Eye (tissue), 1 donor: ENCODE data around the gene FNDC11.

Experiments used
- DNase-seq: peaks from one replicate; pipeline ENCODE4 v3.0.0-alpha.2; 2015

FNDC11 gene

DNA sequence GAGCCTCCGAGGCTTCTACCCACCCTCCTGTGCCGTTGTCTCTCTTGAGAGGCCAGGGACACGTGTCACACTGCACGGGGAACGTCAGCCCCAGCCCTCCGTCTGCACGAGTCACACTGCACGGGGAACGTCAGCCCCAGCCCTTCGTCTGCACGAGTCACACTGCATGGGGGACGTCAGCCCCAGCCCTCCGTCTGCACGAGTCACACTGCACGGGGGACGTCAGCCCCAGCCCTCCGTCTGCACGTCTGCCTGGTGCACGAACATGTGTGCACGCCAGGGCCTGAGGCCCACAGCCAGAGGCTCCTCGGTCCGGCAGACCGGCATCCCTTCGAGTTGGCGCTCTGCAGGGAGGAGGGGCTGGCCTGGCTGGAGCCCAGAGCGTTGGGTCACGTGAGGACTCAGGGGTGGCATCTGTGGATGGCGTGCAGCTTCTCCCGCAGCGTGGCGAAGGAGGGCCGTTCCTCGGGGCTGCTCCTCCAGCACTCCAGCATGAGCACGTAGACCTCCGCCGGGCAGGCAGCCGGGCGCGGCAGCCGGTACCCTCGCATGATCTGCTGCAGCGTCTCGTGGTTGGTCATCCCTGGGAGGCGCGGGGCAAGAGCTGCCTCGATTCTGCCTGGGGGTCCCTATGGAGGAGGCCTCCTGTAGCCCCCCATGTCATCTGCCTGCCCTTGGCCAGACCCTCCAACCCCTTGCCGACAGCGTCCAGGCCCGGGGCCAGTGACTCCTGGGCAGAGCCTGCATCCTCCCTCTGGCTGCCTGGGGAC is 13.4 kb upstream of the FNDC11 start:
- DNase-seq = peak; percentile 66

DNA sequence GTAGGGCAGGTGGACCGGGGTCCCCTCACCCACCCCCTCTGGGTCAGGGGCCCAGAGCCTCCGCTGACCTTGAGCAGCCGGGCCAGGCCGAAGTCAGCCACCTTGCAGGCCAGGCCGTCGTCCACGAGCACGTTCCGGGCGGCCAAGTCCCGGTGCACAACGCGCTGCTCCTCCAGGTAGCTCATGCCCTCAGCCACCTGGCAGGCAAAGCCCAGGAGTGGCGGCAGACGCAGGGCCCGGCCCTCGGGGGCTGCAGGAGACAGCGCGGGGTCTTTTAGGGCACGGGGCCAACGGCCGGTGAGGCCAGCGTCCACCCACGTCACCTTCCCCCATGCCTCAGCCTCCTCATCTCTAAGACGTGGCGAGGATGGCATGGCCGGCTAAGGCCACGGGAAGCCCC is 12.6 kb upstream of the FNDC11 start:
- no peak for DNase-seq

DNA sequence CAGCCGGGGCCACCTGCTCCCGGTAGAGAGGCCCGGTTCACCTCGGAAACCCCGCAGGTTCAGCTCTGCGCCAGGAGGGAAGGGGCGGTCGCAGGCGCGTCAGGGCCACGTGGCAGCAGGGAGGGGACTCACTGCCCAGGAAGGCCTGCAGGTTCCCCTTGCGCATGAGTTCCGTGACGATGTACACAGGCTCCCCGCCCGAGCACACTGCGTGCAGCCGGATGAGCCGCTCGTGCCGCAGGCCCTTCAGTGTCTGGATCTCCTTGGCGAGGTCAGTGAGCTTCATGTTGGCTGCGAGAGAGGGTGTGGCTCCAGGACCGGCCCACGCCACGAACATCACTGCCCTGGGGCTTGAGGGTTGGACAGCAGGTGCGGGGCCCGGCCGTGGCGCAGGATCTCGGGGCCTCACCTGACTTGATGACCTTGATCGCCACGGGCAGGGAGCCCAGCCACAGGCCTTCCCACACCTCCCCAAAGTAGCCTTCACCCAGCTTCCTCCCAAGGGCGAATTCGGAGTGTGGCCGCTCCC is 11.9 kb upstream of the FNDC11 start:
- DNase-seq = peak; percentile 0

DNA sequence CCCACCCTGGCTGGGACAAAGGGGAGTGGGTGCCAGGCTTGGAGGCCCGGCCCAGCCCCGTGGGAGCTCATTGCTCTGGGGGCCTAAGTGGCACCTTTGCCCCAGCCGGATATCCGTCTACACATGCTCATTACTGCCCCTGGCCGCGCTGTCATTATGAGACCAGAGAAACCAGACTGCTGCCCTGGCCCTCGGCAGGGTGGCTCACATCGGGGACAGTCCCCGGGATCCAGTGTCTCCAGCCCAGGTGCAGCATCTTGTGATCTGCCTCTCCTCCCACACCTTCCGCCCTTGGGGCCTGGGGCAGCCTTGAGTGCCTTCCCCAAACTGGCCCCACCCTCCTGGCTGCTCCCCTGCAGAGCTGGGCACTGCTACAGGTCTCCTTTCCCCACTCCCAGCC is 11.3 kb upstream of the FNDC11 start:
- DNase-seq = peak; percentile 0

DNA sequence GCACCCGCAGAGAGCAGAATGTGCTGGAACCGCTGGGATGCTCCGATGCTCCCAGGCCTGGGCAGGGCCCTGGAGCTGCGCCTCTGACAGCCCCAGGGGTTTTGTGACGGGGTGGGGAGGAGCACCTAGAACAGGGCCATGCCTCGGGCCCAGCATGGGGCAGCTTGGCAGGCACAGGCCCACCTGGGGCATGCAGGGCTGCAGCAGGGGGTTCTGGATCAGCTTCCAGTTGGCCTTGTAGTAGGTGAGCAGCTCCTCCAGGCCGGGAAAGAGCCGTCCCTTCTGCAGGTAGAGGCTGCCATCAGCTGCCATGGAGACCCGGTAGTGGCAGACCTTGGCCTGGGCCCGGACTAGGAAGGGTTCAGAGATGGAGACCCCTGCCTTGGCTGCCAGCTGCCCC is 10.8 kb upstream of the FNDC11 start:
- DNase-seq = no peak

DNA sequence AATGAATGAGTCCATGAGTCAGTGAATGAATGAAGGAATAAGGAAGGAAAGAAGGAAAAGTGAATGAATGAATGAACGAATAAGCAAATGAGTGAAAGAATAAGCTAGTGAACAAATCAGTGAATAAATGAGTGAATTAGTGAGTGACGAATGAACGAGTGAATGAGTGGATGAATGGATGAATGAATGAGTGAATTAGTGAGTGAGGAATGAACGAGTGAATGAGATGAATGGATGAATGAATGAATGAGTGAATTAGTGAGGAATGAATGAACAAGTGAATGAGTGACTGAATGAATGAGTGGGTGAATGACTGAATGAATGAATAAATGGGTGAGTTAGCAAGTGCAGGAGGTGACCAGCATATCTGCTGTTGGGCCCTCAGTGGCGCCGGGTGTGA is 10.2 kb upstream of the FNDC11 start:
- DNase-seq = no peak

DNA sequence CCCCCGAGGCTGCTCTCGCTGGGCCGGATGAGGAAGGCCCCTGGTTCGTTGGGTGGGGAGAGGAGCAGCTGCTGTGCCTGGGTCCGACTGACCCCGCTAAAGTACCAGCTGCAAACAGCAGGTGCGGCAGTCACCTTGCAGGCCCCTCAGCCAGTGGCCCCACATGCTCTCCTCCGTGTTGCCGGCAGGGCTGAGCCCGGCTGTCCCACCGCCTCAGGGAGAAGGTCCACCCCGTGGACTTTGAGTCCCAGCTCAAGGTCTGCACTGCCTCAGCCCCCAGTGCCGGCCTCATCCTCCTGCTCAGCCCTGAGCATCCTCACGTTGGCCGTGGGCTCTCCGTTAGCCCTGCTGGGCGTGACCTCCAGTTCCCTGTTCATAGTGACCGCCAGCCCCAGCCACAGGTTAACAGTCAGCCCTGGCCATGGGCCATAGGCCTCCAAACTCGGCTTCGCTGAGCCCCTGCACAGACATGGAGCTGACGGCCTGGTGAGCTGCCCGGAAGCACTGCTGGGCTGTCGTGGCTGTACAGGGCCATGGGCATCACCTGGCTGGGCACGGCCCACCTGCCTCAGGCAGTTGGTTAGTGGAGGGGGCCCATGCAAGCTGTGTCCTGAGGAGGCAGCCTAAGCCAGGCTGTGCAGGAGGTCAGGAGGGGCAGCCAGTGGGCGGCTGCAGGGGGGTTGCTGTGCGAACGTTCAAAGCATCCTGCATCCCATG is 9.6 kb upstream of the FNDC11 start:
- DNase-seq = no peak

DNA sequence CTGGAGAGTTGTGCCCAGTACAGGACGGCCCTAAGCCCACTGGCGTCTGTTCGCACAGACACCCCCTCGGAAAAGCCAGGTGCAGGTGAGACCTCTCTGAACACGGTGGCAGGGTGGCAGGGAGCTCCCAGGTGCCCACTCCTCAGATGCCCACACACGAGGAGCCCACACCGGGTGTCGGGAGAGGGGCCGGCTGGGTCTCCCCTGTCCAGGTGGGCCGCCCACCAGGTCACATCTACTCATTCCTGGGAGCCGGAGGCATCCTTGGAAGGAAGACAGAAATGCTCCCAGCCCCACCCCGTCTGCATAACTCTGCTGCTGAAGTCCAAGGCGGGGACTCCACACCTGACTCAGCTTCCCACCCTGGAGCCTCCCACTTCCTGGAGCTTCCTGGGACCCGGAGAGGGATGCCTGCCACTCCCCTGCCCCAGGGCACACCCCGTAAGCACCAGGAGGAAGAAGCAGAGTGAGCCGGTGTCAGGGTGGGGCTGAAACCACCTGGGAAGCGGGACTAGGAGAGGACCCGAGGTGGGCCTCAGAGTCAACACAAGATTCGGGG is 8.9 kb upstream of the FNDC11 start:
- no peak for DNase-seq

DNA sequence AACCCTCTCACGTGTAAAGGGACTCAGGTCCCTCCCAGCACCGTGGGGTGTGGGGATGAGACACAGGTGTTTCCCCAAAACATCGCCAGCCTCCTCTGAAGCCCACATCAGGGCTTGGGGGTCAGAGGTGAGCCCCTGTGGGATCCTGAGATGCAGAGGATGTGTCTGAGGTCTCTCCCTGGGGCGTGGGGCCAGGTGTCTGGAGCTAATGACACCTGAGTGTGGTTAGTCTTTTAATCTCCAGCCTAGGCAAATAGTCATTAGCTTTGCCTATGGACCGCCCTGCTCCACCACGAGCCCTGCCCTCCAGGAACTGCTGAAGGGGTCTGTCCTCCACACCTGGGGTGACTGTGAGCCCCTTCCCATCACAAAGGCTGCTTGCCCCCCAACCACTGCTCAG is 8.1 kb upstream of the FNDC11 start:
- DNase-seq = no peak

DNA sequence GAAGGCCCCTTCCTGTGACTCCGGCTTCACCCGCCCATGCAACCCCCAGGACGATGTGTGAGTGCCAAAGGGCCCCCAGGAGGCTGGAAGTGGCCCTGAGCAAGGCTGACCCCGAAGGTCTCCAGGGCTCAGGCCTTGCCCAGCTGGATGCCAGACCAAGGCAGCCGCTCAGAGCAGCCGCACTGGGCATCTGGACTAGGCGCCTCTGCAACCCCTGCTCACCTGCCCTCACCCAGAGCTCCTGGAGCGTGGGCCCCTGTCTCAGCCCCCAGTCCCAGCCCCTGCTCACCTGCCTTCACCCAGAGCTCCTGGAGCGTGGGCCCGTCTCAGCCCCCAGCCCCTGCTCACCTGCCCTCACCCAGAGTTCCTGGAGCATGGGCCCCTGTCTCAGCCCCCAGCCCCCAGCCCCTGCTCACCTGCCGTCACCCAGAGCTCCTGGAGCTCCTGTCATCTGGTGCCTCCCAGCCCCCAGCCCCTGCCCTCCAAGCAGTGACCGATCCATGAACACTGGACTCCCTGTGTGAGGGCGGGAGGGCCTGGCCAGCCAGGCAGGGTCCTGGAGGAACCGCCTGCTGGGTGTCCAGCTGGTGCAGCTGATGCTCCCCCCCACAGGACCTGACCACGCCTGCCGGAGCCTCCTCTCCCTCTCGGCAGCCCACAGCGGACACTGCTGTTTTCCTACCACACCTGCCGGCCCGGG is 7.6 kb upstream of the FNDC11 start:
- no peak for DNase-seq

DNA sequence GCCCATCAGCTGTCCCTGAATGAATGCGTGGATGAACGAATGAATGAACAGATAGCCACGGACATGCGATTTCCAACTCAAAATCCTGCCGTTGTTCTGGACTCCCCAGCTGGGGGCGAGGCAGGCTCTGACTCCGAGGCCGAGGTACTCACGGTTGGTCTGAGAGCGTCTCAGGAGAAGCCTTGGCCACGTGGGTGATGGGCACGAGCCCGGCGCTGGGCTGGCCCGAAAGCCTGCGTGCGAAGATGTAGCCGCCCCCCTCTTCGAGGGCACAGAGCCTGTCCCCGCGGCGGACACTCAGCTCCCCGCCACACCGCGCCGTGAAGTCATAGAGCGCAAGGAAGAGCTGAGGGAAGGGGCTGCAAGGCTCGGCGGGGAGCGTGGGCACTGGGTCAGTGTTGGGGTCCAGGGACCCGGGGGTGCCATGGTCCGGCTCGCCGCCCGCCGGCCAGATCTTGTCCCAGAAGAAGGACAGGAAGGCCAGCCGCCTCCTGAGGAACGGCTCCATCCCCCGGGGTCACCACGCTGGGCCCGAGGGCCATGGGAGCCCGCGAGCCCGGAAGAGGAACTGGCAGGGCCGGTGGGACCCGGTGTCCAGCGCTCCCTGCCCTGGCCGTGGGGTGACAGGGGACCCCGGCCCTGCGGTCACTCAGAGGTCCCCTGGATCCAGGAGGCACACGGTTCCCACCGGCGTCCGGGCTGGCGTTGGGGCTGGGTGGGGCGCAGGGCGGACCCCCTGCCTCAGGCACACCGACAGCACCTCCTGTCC is 6.8 kb upstream of the FNDC11 start:
- no peak for DNase-seq

DNA sequence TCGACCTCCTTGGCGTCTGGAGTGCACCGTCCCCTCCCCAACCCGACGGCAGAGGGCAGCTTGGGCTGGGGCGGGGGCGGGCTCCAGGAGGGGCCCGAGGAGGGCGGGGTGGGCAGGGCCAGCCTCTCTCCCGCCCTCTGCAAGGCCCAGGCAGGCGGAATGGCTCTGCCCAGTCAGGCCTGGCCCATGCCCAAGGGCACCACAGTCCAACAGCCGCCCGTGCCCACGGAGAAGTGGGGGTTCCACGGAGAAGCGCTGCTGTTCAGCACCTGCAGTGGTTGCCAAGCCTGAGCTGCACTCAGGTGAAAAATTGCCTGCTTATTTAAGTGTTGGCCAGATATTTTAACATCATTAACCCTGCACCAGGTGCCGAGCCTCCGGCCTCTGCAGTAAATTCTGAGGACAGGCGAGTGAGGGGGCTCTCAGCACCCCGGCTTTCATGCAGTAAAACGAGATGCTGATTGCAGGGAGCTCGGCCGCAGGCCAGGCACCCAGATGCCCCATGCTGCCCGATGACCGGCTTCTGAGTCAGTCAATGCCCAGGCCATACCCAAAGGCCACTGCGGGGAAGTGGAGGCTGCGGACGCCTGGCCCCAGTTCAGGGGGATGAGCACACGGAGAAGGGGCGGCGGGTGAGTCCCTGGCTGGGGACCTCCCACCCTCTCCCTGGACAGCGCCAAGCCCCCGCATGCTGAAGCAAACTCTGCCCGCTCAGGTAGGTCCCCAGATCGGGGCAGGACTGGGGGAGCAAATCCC is 6.1 kb upstream of the FNDC11 start, which contains the start of gene SRMS:
TSS of gene SRMS (minus strand) at position 25 of the 756 bp plus-strand sequence. CDS start 286 bp downstream, outside the sequence.
- DNase-seq = no peak

DNA sequence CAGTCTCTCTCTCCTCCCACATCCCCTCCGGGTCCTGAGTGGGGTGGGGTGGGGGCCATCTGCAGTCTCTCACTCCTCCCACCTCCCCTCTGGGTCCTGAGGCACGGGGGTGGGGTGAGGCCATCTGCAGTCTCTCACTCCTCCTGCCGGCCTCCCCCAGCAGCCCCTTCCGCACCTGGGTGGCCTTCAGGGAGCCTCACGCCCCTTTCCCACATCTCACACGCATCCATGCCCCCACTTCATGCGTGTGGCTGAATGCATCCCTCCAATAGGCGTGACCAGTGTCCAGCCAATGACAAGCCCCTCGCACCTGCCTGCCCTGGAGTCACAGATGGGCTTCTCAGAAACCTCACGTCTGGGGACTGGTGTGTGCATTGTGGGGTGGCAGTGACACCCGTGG is 5.4 kb upstream of the FNDC11 start:
- no peak for DNase-seq

DNA sequence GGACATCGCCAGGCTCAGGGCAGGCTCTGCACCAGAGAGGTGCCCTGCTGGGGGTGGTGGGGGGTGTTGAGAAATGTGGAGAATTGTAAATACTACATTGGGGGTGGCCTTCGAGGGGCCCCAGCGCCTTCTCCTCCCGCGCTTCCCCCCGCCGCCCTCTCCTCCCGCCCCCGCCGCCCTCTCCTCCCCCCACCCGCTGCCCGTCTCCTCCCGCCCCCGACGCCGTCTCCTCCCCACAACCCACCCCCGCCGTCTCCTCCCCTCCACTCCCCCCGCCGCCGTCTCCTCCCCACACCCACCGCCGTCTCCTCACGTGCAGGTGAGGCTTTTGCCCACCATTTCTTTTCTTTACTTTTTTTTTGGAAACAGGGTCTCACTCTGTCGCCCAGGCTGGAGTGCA is 4.9 kb upstream of the FNDC11 start:
- DNase-seq = no peak

DNA sequence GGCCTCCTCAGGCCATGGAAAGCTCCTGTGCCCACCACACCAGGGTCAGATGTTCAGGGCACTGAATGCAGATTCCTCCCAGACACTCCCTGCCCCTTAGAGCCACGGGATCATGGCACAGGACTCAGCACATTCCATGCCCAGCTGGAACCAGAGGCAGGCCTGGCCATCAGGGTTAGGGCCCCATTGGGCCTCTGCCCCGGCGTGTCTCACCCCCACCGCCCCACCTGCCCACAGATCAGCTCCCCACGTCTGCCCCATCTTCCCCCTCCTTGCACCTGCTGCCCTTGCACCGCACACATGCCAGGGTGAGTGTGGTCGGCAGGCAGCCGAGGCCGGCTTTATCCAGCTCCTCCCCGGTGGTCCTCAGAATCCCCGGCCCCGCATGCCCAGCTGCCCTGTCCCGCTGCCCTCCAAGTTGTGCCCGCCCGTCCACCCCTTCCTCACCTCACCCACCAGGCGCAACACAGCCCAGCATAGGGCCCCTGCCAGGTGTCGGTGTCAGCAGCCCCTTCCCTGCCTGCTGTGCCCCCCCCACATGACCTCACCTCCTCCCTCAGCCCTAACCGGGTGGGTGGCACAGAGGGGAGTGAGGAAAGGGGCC is 4.2 kb upstream of the FNDC11 start:
- DNase-seq = no peak

DNA sequence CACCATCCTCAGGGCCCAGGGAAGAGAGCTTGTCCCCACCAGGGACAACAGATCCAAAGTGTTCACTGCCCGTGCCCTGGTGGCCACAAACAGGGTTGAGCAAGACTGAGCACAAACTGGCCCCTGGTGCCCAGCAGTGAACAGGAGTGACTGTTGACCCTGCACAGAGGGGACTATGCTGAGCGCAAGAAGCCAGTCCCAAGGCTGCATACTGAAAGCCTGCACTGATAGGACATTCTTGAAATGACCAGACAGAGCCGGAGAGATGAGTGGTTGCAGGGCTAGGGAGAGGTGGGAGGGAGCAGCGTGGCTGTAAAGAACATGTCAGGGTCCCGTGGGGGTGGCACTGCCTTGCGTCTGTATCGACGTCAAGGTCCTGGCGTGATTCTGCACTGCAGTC is 2.9 kb upstream of the FNDC11 start:
- DNase-seq = peak; percentile 58

DNA sequence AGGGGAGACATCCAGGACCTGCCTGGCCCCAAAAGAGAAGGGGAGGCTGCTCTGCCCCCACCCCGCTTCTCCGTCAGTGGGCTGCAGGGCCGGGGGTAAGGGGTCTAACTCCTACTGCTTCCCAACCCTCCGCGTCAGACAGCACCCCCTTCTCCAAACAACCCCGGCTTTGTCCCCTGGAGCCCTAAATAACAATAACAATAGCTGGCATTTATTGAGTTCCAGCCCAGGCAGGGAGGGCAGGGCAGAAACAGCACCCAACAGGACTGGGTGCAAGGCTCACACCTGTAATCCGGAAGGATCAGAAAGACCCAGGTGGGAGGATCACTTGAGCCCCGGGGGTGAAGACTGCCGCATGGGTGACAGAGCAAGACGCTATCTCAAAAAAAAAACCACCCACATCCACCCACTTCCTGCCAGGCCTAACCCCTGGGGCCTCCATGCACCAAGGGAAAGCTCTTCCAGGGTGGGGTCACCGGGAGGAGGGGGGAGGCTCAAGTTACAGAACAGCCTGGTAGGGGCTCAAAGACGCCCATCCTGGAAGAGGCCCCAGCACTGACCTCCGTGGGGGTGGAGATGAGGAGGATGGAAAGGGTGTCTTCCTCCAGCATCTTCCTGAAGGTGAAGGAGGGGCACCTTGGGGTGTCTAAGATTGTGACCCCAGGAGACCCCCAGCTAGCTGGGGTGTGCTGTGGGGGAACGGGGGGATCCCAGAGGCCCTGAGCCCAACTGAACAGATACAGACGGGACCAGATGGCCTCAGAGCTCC is 1.3 kb upstream of the FNDC11 start:
- DNase-seq = no peak

DNA sequence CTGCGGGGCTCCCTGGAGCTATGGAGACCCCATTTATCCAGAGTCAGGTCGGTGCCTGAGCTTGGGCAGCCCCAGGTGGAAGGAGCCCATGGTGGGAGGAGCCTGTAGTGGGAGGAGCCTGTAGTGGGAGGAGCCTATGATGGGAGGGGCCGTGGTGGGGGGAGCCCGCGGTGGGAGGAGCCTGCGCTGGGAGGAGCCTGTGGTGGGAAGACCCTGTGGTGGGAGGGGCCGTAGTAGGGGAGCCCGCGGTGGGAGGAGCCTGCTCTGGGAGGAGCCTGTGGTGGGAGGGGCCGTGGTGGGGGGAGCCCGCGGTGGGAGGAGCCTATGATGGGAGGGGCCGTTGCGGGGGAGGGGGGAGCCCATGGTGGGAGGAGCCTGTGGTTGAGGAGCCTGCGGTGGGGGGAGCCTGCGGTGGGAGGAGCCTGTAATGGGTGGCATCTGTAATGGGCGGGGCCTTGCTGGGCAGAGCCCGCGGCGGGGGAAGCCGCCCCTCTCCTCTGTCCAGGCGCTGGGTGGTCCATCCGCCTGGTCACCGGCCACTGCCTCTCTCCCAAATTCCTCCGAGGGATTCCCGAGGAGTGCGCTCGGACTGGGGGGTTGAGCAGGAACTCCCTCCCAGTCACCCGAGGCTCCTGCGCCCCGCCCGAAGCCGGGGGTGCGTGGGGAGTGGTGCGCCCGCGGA is 567 bp upstream of the FNDC11 start:
- peak; percentile 91 for DNase-seq

DNA sequence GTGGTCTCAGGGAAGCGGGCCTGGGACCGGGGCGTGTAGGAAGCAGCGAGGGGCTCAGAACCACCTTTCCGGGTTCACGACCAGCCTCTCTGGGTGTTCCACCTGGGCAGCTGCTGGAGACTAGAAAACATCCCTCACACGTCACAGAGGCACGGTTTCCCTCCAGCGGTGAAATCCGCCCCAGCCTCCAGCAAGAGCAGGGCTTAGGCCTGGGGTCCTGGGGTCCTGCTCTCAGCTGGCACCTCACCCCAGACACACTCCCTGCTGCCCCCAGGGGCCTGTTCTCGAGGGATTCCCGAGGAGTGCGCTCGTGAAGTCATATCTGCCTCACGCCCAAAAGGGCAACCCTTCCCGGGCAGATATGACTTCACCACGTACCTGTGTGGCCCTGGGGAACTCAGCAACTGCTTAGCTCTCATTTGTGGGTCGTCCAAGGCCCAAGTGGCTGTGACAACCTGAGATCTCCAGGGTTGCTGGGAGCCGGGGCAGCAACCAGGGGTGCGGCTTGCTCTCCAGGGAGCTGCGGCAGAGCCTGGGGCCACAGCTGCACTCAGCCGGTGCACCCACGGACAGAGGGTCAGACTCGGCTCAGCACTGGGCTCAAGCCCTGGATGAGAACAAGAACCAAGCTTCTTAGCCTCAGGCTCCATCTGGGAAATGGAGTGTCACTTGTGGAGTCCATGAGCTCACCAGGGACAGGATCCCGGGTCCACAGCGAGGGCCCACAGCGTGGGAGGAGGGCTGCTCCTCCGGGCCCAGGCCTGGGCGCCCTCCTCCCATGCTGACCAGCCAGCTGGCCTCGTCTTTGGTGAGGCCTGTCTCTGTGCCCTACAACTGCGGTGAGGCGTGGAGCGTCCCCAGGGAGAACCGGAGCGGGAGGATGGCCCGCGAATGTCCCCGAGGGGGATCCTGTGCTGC is 661 bp downstream of the FNDC11 start:
- DNase-seq = peak; percentile 49
